NCI-H446 (cell line): ENCODE results near the gene TMEM209.

Experiments used
- DNase-seq, 2 experiments: peaks; one replicate each; lab custom pipeline; 2025; lab: John Stamatoyannopoulos, UW

TMEM209 gene

GRCh38 chr7:130143986-130144311 lies 61.3 kb downstream of the TMEM209 start:
- no peak for DNase-seq

DNA sequence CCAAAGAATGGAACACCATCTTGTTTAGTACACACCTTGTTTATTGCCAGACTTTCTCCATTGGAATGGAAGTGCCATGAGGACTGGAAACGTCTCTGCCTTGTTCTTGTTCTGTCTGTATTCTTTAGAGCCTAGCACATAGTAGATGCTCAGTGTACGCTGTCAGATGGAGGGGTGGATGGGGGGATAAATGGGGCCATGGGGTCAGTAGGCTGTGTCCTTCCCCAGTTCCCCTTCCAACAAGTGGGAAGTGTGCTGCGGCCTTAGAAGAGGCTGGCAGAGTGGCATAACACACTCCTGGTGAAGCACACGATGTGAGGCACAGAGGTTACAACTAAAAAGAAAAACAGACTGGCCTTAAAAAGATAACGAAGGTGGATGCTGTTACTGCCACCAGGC lies 61.9 kb downstream of the TMEM209 start:
- no peak for DNase-seq

DNA sequence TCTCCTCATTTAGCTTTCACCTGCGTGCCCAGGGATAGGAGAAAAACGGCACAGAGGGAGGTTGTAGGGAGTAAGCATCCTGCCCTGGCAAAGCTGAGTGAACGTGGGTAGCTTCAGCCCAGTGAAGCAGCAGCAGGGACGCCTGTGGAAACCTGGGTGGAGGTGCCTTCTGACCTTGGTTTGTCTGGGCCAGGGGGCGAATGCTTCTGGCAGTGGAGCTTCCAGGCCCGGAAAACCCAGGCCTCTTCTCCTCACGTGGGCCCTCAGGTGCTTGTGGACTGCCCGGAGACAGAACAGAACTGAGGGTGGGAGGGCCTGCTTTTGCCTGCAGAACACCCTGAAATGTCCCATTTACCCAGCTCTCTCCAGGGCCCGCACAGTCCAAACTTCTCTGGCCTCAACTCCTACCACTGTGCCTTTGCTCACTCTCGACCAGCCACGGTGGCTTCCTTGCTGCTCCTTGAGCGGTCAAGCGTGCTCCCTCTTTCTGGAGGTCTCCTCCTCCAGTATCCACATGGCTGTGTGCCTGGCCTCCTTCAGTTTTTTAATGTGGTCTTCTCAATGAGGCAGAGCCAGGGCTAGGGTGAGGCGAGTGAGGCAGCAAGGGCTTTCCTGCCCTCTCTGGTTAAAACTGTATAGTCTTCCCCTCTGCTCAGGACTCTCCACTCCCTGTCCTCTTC lies 62.4 kb downstream of the TMEM209 start:
- no peak for DNase-seq

GRCh38 chr7:130141884-130142653 lies 63.1 kb downstream of the TMEM209 start:
- DNase-seq: no peak

DNA sequence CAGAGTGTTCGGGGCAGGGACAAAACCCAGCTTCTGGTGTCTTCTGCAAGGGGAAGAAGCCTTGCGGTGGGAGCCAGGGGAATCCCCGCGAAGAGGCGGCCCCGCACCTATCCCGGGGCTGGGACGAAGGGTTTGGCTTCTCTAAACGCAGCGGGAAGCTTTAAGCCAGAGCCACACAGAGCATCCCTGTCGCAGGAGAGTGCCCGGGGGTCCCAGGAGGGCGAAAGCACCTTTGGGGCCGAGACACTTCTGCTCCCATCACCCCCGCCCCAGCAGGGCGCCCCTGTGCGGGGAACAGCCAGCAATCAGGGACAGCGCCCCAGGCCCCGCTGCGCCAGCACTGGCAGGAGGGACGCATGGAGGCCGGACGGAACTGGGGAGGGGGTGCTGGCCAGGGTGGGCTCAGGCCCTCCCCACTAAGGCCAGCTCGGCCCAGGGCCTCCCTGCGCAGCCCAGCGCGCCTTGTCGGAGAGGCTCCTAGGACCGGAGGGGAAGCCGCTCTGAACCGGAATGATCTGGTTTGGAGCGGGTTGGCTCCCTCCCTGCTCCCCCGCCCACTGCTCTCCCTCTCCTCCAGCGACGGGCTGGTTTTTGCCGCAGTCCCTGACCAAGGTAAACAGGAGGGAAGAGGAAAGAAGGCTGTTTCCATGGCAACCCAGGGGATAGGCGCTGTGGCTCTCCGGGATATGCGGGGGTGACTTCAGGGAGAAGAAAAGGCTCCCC lies 63.9 kb downstream of the TMEM209 start:
- DNase-seq: no peak

DNA sequence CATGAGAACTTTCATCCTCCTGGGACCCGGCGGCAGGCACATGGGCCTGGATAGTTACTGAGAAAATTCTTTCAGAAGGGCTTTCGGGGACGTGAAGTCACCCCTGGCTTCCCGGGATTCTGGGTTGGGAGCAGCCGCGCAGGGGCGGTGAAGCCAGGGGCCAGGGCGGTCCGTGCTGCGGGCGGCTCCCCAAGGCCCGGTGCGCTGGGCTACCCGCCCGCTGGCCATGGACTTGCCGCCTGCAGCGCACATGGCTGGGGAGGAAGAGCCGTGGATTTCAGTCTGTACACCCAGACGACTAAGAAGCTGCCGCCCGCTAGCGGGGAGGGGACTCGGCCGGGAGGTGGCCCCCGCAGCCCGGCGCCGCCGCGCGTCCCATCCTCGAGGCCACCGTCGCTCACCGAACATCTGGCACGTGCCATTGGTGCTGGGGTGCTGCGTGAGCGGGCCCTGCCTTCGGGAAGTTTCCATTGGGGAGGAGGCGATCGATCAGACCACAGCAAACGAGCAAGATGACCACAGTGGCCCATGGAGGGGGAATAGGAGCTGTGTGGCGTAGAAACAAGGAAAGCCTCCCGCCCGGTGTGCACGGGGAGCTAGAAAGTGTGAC lies 64.5 kb downstream of the TMEM209 start:
- DNase-seq: no peak

- no peak for DNase-seq
These were observed 65.8 kb downstream of the TMEM209 start for GRCh38 chr7:130139193-130139960.

GRCh38 chr7:130137207-130137606 lies 68.0 kb downstream of the TMEM209 start:
- DNase-seq: no peak

DNA sequence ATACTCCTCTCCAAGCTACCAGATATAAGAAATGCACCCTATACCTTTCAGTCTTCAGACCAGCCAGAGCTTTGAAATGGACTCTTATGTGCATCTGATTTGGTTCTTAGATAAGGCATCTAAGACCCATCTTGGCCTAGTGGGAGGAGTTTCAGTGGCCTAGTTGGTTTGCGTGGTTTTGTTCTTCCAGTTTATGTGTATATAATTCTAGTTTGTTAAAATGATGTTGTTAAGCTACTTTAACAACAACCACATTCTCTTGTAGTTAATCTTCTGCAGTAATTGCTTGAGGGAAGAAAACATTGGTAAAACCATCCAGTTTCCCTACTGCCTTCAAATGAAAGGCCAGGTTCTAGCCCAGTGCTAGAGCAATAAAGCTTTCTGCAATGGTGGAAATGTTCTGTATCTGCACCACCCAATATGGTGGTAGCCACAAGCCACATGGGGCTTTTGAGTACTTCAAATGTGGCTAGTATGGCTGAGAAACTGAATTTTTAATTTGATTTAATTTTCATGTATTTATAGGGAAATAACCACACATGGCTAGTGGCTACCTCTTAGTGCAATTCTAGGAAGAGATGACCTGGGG lies 68.5 kb downstream of the TMEM209 start:
- DNase-seq: no peak

- DNase-seq: no peak
These were observed 69.7 kb downstream of the TMEM209 start for GRCh38 chr7:130135208-130136205.

- DNase-seq: no peak
These were observed 70.5 kb downstream of the TMEM209 start for GRCh38 chr7:130134726-130135125.

- no peak for DNase-seq
These were observed 71.0 kb downstream of the TMEM209 start for GRCh38 chr7:130134106-130134636.

GRCh38 chr7:130133029-130133782 lies 72.0 kb downstream of the TMEM209 start:
- DNase-seq: no peak

- DNase-seq: no peak
These were observed 73.0 kb downstream of the TMEM209 start for GRCh38 chr7:130131964-130132875.

DNA sequence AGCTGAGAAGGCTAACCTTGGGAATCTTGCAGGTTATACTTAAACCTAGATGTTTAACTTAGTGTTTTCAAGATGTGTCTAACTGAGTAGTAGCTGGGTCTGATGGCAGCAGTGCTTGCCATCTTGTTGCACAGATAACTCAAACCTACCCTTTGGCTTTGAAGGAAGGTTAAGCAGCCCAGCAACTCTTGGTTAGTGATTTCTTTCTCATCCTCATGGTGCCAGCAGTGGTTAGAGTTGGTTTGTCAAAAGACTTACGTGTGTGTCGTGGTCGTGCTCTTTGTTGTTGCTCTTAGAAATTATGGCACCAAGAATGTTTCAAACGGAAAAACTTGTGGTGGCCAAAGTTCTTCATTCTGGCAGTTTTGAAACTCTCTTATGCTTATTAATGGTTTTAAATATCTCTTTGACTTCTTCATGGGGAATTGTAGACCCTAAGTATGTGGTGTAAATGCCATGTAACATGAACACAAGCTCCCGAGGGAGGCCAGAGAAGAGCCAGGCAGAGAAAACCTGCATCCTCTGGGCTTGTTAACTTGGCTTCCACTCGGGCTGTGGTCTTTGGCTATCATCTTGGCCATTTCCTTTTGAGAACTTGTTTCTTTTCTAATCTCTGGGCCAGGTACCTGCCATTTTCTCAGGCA lies 73.9 kb downstream of the TMEM209 start:
- DNase-seq: no peak

DNA sequence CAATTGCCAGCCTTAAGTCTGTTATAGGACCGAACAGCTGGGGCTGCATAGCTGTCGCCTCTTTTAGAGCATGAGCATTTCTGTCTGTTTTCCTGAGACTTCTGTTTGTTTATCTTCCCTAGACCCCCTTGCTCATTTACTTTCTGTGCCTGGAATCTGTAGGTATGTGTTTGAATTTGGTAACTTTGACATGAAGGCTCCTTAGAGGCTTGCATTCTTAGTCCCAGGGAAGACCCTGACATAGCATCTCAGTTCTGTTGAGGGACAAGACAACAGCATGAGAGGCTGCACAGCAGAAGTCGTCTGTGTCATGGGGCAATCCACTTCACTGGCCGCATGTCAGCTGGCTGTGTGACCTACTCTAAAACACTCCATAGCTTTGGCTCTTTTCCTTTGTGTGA lies 76.2 kb downstream of the TMEM209 start:
- no peak for DNase-seq

DNA sequence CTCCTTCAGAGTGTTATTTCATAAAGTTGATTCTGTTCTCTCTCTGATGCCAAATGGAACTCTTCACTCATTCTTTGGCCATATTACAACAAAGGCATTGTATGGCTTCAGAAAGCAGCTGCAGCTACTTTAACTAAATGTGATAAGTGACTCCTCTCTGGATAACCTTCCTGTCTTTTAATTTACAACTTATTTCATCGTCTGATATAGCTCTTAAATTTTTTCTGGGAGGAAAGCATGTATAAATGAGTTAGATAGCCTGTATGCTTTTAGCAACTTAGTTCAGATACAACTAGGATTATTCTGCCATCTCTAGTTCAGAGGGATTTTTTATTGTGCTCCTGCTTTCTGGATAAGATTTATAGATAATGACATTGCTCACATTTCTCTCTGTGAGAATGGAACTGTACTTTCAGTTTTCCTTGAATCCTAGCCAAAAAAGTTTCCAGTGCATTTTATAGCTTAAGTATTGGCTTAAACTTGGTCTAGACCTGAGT lies 77.3 kb downstream of the TMEM209 start:
- DNase-seq: no peak
